Right lobe of liver (tissue), 6 donors: ENCODE measurements around the gene KCNQ1OT1. TPM values are rescaled to one million over a fixed set of nuclear protein-coding genes. Genes with fewer than 3 reads are reported as not detected.
A peak's percentile ranks its signal among the peaks of the same experiment; 100 is the strongest.

Experiments
- ATAC-seq, 4 donors: fragments of 200-7000 bp; cut with Tn5 transposase; one replicate each; pipeline ENCODE4 v1.9.1; 2020; ENCODE audit warnings: mild to moderate bottlenecking in 4 of 4, moderate library complexity in 4 of 4
- DNase-seq, 3 donors: peaks; one replicate each; pipeline ENCODE4 v3.0.0-alpha.2; 2020
- H3K27ac ChIP-seq, 3 donors: fragments of 200-600 bp; one replicate each; pipeline ENCODE4 v1.8.0; 2022
- H3K27me3 ChIP-seq, 2 donors: fragments of 200-600 bp; one replicate each; pipeline ENCODE4 v1.8.0; 2022
- H3K36me3 ChIP-seq, 4 donors: fragments of 200-600 bp; sonication (generic) in 1 of 4; one replicate each; pipeline versions ENCODE4 v1.5.1 to v1.8.0; 2017 to 2022; ENCODE audit warnings: control low read depth in 1 of 4
- H3K4me1 ChIP-seq, 4 donors: fragments of 200-600 bp; sonication (generic) in 1 of 4; one replicate each; pipeline versions ENCODE4 v1.5.1 to v1.8.0; 2017 to 2022; ENCODE audit warnings: control low read depth in 1 of 4
- H3K4me3 ChIP-seq, 3 donors: fragments of 200-600 bp; one replicate each; pipeline ENCODE4 v1.8.0; 2022
- H3K9me3 ChIP-seq, 4 donors: fragments of 200-600 bp; sonication (generic) in 1 of 4; one replicate each; pipeline versions ENCODE4 v1.5.1 to v1.8.0; 2017 to 2022; ENCODE audit warnings: control low read depth in 1 of 4
- POLR2A ChIP-seq: fragments of 450-650 bp; IDR thresholded peaks from one replicate; pipeline ENCODE4 v1.6.1; 2017; ENCODE audit warnings: antibody characterized with exemption, mild to moderate bottlenecking
- WGBS: methylation state at CpG from one replicate; pipeline ENCODE4 v1.1.6; 2018; ENCODE audit warnings: low coverage, low lambda C conversion rate; ENCODE audit not compliant: insufficient coverage; ENCODE audit errors: missing lambda C conversion rate; 5-methylcytosine and 5-hydroxymethylcytosine counted together
- intact Hi-C, 2 donors: fragments of 100-400 bp; cut with DNase I; formaldehyde crosslinking; loops; one replicate each; pipeline versions ENCODE4 v1.11.2 to v1.14.1; 2022
- total RNA-seq, 6 experiments: library from RNA; depleted of rRNA in 2 of 6; stranded (reverse); fragments of >200 nt in 2 of 6; fragmentation: NEBNext Ultra II Directional in 3 of 6; extraction: Animal tissue kit (Norgen Biotek cat#: 25700) in 3 of 6; gene quantifications; one replicate each; pipeline versions ENCODE4 v1.1.0 to v1.2.4, GENCODE V29; 2016 to 2023
- TF ChIP-seq, protein P1 (sequence below), 4 donors: fragments of 200-600 bp in 3 of 4; fragments of 450-650 bp in 1 of 4; IDR thresholded peaks; one replicate each; pipeline versions ENCODE4 v1.5.1 to v1.8.0; 2016 to 2022; ENCODE audit warnings: antibody characterized with exemption in 4 of 4, mild to moderate bottlenecking in 2 of 4
- donor health status: DM: no; HTN: yes; CAD: no.
- donor health status: DM: no; HTN: no; CAD: no.
- donor health status: DM: no; HTN: no; CAD: no.
- donor health status: DM: no; HTN: yes; CAD: no.
- donor health status: DM: no; HTN: yes; CAD: no.

KCNQ1OT1 gene
- total RNA-seq, 6 experiments from 2014 or later: 0.37 to 1.7 (median 0.60) TPM

DNA sequence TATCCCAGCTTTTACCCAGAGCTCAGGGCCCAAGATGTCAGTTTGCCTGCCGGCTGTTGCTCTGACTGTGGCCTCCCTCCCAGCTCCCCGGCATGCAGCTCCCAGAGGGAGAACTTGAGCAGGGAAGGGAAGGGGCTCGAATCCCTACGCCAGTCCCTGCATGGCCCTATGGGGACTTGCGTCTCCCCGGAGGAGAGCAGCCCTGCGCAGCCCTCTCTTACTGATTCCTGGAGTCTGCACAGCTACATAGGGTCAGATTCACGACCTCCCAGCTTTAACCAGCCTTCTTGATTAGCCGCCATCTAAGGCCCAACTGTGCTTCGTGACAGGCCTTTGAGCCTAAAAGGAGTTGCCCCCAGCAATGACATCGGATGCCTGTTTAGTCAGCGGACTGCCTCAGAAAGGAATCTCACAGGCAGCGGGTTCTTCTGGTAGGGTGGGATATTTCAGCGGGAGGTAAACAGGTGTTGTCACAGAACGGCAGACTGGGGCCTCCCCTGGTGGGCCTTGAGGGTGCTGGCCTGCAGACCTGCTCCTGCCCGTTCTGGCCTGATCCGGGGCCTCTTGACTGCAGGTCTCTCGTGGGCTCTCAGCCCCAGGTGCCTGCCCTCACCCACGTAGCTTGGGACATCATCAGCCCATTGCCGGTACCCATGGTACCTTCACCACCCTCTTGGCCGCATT, 43.8 kb upstream of the KCNQ1OT1 start:
- Histone ChIP-seq H3K27me3 (no peaks in the 10 kb centered on the region), H3K36me3 (no peaks in the 10 kb centered on the region), H3K27ac (no peak overlapping the region), H3K4me3 (no peak overlapping the region), H3K9me3 (no peaks in the 10 kb centered on the region), H3K4me1 (no peaks in the 10 kb centered on the region)
- DNase-seq (peak in 2 of 3 donors; percentile 12 to 42), ATAC-seq (no peak)
- intact Hi-C loops: no loop called here
- TF ChIP-seq, protein P1, sequence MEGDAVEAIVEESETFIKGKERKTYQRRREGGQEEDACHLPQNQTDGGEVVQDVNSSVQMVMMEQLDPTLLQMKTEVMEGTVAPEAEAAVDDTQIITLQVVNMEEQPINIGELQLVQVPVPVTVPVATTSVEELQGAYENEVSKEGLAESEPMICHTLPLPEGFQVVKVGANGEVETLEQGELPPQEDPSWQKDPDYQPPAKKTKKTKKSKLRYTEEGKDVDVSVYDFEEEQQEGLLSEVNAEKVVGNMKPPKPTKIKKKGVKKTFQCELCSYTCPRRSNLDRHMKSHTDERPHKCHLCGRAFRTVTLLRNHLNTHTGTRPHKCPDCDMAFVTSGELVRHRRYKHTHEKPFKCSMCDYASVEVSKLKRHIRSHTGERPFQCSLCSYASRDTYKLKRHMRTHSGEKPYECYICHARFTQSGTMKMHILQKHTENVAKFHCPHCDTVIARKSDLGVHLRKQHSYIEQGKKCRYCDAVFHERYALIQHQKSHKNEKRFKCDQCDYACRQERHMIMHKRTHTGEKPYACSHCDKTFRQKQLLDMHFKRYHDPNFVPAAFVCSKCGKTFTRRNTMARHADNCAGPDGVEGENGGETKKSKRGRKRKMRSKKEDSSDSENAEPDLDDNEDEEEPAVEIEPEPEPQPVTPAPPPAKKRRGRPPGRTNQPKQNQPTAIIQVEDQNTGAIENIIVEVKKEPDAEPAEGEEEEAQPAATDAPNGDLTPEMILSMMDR (IDR thresholded peaks at IDR 0.05): no peak
- TF ChIP-seq POLR2A: no peak
- WGBS: 89% methylated on average over 11 of the region's 21 CpGs

GRCh38 chr11:2742611-2743426, 43.0 kb upstream of the KCNQ1OT1 start:
- Histone ChIP-seq H3K27ac (no peak overlapping the region), H3K4me1 (no peaks in the 10 kb centered on the region), H3K27me3 (no peaks in the 10 kb centered on the region), H3K9me3 (no peaks in the 10 kb centered on the region), H3K36me3 (no peaks in the 10 kb centered on the region), H3K4me3 (no peak overlapping the region)
- WGBS: 94% methylated on average over 3 of the region's 20 CpGs
- TF ChIP-seq POLR2A: no peak
- TF ChIP-seq, protein P1 (IDR thresholded peaks at IDR 0.05): no peak
- intact Hi-C loops: no loop called here
- DNase-seq: peak in 2 of 3 donors; percentile 8 to 28
- ATAC-seq: no peak

- Histone ChIP-seq H3K27ac (no peak overlapping the region), H3K4me1 (no peaks in the 10 kb centered on the region), H3K27me3 (no peaks in the 10 kb centered on the region), H3K4me3 (no peak overlapping the region), H3K36me3 (no peaks in the 10 kb centered on the region), H3K9me3 (no peaks in the 10 kb centered on the region)
- TF ChIP-seq, protein P1 (IDR thresholded peaks at IDR 0.05): no peak
- no peak for TF ChIP-seq POLR2A
- intact Hi-C loops: no loop called here
- ATAC-seq (no peak), DNase-seq (peak in 1 of 3 donors; percentile 39)
- WGBS: no CpG with 5 or more reads among the region's 5 CpGs
Observed at GRCh38 chr11:2742201-2742600, 42.4 kb upstream of the KCNQ1OT1 start.

DNA sequence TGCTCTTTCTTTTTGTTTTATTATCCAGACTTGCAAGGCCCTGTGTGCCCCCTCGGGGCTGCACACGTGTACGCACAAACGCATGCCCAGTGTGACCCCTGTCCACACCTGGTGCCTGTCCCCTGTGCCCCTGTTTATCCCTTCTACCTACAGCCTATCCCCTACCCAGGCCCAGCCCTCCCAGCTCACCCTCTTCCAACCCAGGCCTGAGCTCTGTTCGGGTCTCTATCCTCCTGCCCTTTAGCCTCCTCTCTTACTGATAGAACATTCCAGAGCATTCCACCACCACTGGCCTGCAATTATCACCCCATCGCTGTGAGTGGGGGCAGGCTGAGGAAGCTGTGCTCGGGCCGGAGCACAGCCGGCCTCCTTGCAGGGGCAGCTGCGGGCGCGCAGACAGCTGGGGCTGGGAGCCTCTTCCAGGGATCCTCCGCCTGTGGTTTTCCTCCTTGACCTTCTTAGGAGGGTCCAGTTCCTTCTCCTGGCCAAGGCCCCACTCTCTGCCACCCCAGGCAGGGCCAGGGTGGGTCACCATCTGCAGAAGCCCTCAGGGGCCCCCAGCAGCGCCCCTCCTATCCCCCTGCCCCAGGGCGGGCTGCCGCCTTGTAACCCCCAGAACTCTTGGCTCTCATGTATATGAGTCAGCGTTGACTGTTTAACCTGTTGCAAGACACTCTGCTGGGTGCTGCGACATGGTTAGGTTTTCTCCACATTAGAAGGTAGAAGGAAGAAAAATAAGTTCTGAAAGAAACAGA, 41.8 kb upstream of the KCNQ1OT1 start:
- no peaks in the 10 kb centered on the region for H3K9me3 ChIP-seq
- no peaks in the 10 kb centered on the region for H3K27me3 ChIP-seq
- H3K4me1 ChIP-seq: no peaks in the 10 kb centered on the region
- H3K4me3 ChIP-seq: no peak overlapping the region
- no peak overlapping the region for H3K27ac ChIP-seq
- TF ChIP-seq, protein P1 (IDR thresholded peaks at IDR 0.05): no peak
- TF ChIP-seq POLR2A: no peak
- 70% methylated on average over 9 of the region's 18 CpGs for WGBS
- ATAC-seq: peak in 3 of 4 donors; percentile 16 to 39 (median 29)
- no peaks in the 10 kb centered on the region for H3K36me3 ChIP-seq
- intact Hi-C loops: no loop called here
- DNase-seq: peak in 1 of 3 donors; percentile 39
